DND-41 (cell line): ENCODE results near the gene SIPA1L3.

Experiments used
- ATAC-seq: fragments of 200-7000 bp; cut with Tn5 transposase; 3 replicates; pipeline ENCODE4 v1.9.1; 2021; ENCODE audit warnings: low read depth; ENCODE audit not compliant: insufficient read depth
- DNase-seq: peaks from one replicate; pipeline ENCODE4 v3.0.0-alpha.2; 2020
- H2AFZ ChIP-seq: 2 replicates; pipeline ENCODE4 v1.6.0; 2012; ENCODE audit warnings: low read depth, low read length
- H3K27ac ChIP-seq: 2 replicates; pipeline ENCODE4 v1.5.1; 2012; ENCODE audit warnings: low read length, inconsistent platforms
- H3K27me3 ChIP-seq: fragments of 200-600 bp; sonication (generic); 2 replicates; pipeline ENCODE4 v1.6.0; 2012; ENCODE audit warnings: low read length, mild to moderate bottlenecking, inconsistent platforms; ENCODE audit not compliant: insufficient read depth, poor library complexity
- H3K36me3 ChIP-seq: 2 replicates; pipeline ENCODE4 v1.5.1; 2012; ENCODE audit warnings: low read length, inconsistent platforms; ENCODE audit not compliant: insufficient read depth
- H3K4me1 ChIP-seq: 2 replicates; pipeline ENCODE4 v1.5.1; 2012; ENCODE audit warnings: mild to moderate bottlenecking, low read length; ENCODE audit not compliant: insufficient read depth
- H3K4me2 ChIP-seq: 2 replicates; pipeline ENCODE4 v1.6.0; 2012; ENCODE audit warnings: mild to moderate bottlenecking, moderate library complexity, low read length, inconsistent platforms; ENCODE audit not compliant: insufficient read depth
- H3K4me3 ChIP-seq, 2 experiments: fragments of 200-600 bp in 1 of 2; shearing (Covaris generic) in 1 of 2; 2 replicates each; pipeline ENCODE4 v1.5.1; 2012 to 2016; ENCODE audit warnings: inconsistent platforms in 2 of 2, low read length in 2 of 2, mild to moderate bottlenecking in 2 of 2, low read depth in 1 of 2, moderate library complexity in 1 of 2
- H3K79me2 ChIP-seq: 2 replicates; pipeline ENCODE4 v1.6.0; 2012; ENCODE audit warnings: low read length, inconsistent platforms; ENCODE audit not compliant: insufficient read depth
- H3K9ac ChIP-seq: 2 replicates; pipeline ENCODE4 v1.6.0; 2012; ENCODE audit warnings: low read depth, mild to moderate bottlenecking, inconsistent platforms, low read length, moderate library complexity
- H3K9me3 ChIP-seq: 2 replicates; pipeline ENCODE4 v1.5.1; 2012; ENCODE audit warnings: low read length, moderate library complexity, mild to moderate bottlenecking, inconsistent platforms; ENCODE audit not compliant: insufficient read depth, severe bottlenecking
- H4K20me1 ChIP-seq: 2 replicates; pipeline ENCODE4 v1.6.0; 2012; ENCODE audit warnings: low read length; ENCODE audit not compliant: insufficient read depth
- CTCF ChIP-seq: IDR thresholded peaks from 2 replicates; pipeline ENCODE4 v1.5.1; 2012; ENCODE audit warnings: borderline replicate concordance, low read length, moderate library complexity, mild to moderate bottlenecking; ENCODE audit not compliant: poor library complexity, severe bottlenecking; ENCODE audit errors: extremely low read depth
- EZH2 ChIP-seq: IDR thresholded peaks from 3 replicates; pipeline ENCODE4 v1.6.1; 2012; ENCODE audit warnings: borderline replicate concordance, low read depth, mild to moderate bottlenecking, moderate library complexity, low read length, inconsistent platforms; ENCODE audit not compliant: severe bottlenecking

The SIPA1L3 gene

GRCh38 chr19:38201731-38202130, 294.7 kb downstream of the SIPA1L3 start:
- ATAC-seq (no peak), DNase-seq (no peak)
- no peaks in the 10 kb centered on the region for H3K27me3 ChIP-seq
- no peaks in the 10 kb centered on the region for H4K20me1 ChIP-seq
- H3K79me2 ChIP-seq, result no peaks in the 10 kb centered on the region
- TF ChIP-seq EZH2 (no peak), CTCF (no peak)
- H3K4me1 ChIP-seq, result no peaks in the 10 kb centered on the region
- no peak overlapping the region for H2AFZ ChIP-seq
- H3K9me3 ChIP-seq, result no peaks in the 10 kb centered on the region
- H3K27ac ChIP-seq, result no peak overlapping the region
- no peak overlapping the region for H3K4me2 ChIP-seq
- H3K4me3 ChIP-seq, result no peak overlapping the region
- H3K36me3 ChIP-seq, result peaks cover 2% of the 10 kb centered on the region; the same call in 1 of the 2 replicates
- no peak overlapping the region for H3K9ac ChIP-seq

DNA sequence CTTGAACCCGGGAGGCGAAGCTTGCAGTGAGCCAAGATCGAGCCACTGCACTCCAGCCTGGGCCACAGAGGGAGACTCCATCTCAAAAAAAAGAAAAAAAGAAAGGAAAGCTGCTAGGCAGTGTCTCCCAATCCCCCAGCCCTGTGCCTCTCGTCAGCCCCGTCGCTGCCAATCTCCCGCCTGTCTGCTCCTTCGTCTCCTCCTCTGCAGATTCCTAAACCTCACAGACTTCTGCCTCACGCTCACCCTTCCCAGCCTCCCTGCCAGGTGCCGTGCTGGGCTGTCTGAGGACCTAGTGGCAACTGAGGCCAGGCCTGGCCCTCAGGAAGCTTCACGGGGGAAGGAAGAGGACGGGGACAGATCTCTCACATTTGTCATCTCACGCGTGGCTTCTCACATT, 295.5 kb downstream of the SIPA1L3 start:
- Histone ChIP-seq H3K27ac (no peak overlapping the region), H3K4me3 (no peak overlapping the region), H3K36me3 (peaks cover 2% of the 10 kb centered on the region; the same call in 1 of the 2 replicates), H3K4me2 (no peak overlapping the region), H3K9ac (no peak overlapping the region), H2AFZ (no peak overlapping the region), H3K79me2 (no peaks in the 10 kb centered on the region), H3K27me3 (no peaks in the 10 kb centered on the region), H3K9me3 (no peaks in the 10 kb centered on the region), H3K4me1 (no peaks in the 10 kb centered on the region), H4K20me1 (no peaks in the 10 kb centered on the region)
- no peak for DNase-seq
- TF ChIP-seq EZH2 (no peak), CTCF (no peak)
- ATAC-seq, result no peak

- DNase-seq, result no peak
- H3K79me2 ChIP-seq, result no peaks in the 10 kb centered on the region
- no peak for TF ChIP-seq CTCF
- TF ChIP-seq EZH2, result no peak
- H3K27me3 ChIP-seq, result no peaks in the 10 kb centered on the region
- no peaks in the 10 kb centered on the region for H4K20me1 ChIP-seq
- ATAC-seq, result no peak
- H3K4me3 ChIP-seq, result no peak overlapping the region
- no peak overlapping the region for H3K9ac ChIP-seq
- no peak overlapping the region for H3K4me2 ChIP-seq
- no peaks in the 10 kb centered on the region for H3K9me3 ChIP-seq
- H2AFZ ChIP-seq, result no peak overlapping the region
- H3K27ac ChIP-seq, result no peak overlapping the region
- peaks cover 2% of the 10 kb centered on the region; the same call in 1 of the 2 replicates for H3K36me3 ChIP-seq
- H3K4me1 ChIP-seq, result no peaks in the 10 kb centered on the region
Measured at GRCh38 chr19:38203197-38203596, 296.2 kb downstream of the SIPA1L3 start.

DNA sequence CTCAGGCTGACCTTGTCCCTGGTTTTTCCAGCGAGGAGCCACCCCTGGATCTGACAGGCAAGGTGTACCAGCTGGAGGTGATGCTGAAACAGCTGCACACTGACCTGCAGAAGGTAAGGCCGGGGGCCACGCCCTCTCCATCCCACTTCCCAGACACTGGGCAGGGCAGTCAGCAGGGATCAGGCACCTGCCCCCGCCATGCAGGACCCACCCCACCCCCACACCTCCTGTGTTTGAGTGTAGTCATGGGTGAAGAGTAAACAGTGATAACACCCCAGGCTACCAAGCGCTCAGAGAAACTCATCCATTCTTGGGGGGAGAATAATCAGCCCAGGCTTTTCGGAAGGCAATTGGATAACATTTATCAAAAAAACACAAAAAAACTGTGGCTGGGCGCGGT, 297.1 kb downstream of the SIPA1L3 start:
- Histone ChIP-seq H3K4me2 (no peak overlapping the region), H3K9ac (no peak overlapping the region), H4K20me1 (no peaks in the 10 kb centered on the region), H3K4me3 (no peak overlapping the region), H3K36me3 (no peaks in the 10 kb centered on the region; the same call in 1 of the 2 replicates), H3K27me3 (no peaks in the 10 kb centered on the region), H3K79me2 (no peaks in the 10 kb centered on the region), H3K4me1 (no peaks in the 10 kb centered on the region), H3K9me3 (no peaks in the 10 kb centered on the region), H2AFZ (no peak overlapping the region), H3K27ac (no peak overlapping the region)
- ATAC-seq, result no peak
- TF ChIP-seq CTCF, result no peak
- no peak for TF ChIP-seq EZH2
- no peak for DNase-seq
